Psoas muscle (tissue), 8 donors: ENCODE results near the gene MYOT. TPM values are rescaled to one million over a fixed set of nuclear protein-coding genes. Genes with fewer than 3 reads are reported as not detected.
A peak's percentile ranks its signal among the peaks of the same experiment; 100 is the strongest.

ENCODE experiments used
- ATAC-seq, 4 donors: fragments of 200-7000 bp; cut with Tn5 transposase; one replicate each; pipeline ENCODE4 v1.9.1; 2020; ENCODE audit warnings: moderate library complexity in 3 of 4, mild to moderate bottlenecking in 2 of 4
- DNase-seq, 2 donors: peaks; one replicate each; pipeline ENCODE4 v3.0.0-alpha.2; 2020
- H3K27ac ChIP-seq: fragments of 200-600 bp; one replicate; pipeline ENCODE4 v1.8.0; 2022
- H3K27me3 ChIP-seq, 3 donors: fragments of 200-600 bp in 1 of 3; one replicate each; pipeline versions ENCODE4 v1.6.1 to v1.8.0; 2013 to 2022; ENCODE audit warnings: low read length in 2 of 3, mild to moderate bottlenecking in 2 of 3, moderate library complexity in 1 of 3; ENCODE audit not compliant: insufficient read depth in 3 of 3
- H3K36me3 ChIP-seq, 2 donors: fragments of 200-600 bp in 1 of 2; one replicate each; pipeline versions ENCODE4 v1.6.1 to v1.8.0; 2013 to 2022; ENCODE audit warnings: low read depth in 1 of 2, mild to moderate bottlenecking in 1 of 2, moderate library complexity in 1 of 2; ENCODE audit not compliant: insufficient read depth in 1 of 2
- H3K4me1 ChIP-seq: fragments of 200-600 bp; one replicate; pipeline ENCODE4 v1.8.0; 2022
- H3K4me3 ChIP-seq: fragments of 200-600 bp; one replicate; pipeline ENCODE4 v1.8.0; 2022; ENCODE audit warnings: mild to moderate bottlenecking
- H3K9me3 ChIP-seq: fragments of 200-600 bp; one replicate; pipeline ENCODE4 v1.8.0; 2022
- whole genome bisulfite sequencing, 3 donors: extraction: QIAGEN DNeasy Blood & Tissue Kit; methylation state at CpG; one replicate each; pipeline versions ENCODE4 v1.1.6 to v1.1.7; 2013; 5-methylcytosine and 5-hydroxymethylcytosine counted together
- intact Hi-C, 2 donors: fragments of 100-400 bp; cut with DNase I; formaldehyde crosslinking; loops; one replicate each; pipeline versions ENCODE4 v1.11.0 to v1.14.2; 2022
- polyA plus RNA-seq, 3 donors: library from polyadenylated mRNA; stranded (reverse); fragments of 200-250 nt; gene quantifications; one replicate each; pipeline ENCODE4 v1.2.3, GENCODE V29; 2013
- total RNA-seq, 4 donors: library from RNA; stranded (reverse); fragmentation: NEBNext Ultra II Directional in 2 of 4; extraction: Animal tissue kit (Norgen Biotek cat#: 25700) in 2 of 4; gene quantifications; one replicate each; pipeline versions ENCODE4 v1.2.1 to v1.2.4, GENCODE V29; 2021 to 2023
- TF ChIP-seq, protein P1 (sequence below): fragments of 200-600 bp; IDR thresholded peaks from one replicate; pipeline ENCODE4 v1.8.0; 2022; ENCODE audit warnings: antibody characterized with exemption
- donor health status: healthy with polysubstance abuse.
- donor health status: DM: no; HTN: no; CAD: no; lungs with moderate emphysema.
- donor health status: Bipolar disorder and iron deficiency.
- donor health status: healthy.
- donor health status: DM: yes; HTN: yes; CAD: no.
- donor health status: DM: no; HTN: no; CAD: no.
- donor health status: DM: no; HTN: no; CAD: no.
- donor health status: DM: yes; HTN: yes; CAD: no.

The MYOT gene
- total and polyA plus RNA-seq, 7 donors, result 94.2 to 1,288 (median 775) TPM

- WGBS, 3 donors, result 84 to 87% (median 85%) methylated on average over 1 of the region's 1 CpG
- TF ChIP-seq, protein P1, sequence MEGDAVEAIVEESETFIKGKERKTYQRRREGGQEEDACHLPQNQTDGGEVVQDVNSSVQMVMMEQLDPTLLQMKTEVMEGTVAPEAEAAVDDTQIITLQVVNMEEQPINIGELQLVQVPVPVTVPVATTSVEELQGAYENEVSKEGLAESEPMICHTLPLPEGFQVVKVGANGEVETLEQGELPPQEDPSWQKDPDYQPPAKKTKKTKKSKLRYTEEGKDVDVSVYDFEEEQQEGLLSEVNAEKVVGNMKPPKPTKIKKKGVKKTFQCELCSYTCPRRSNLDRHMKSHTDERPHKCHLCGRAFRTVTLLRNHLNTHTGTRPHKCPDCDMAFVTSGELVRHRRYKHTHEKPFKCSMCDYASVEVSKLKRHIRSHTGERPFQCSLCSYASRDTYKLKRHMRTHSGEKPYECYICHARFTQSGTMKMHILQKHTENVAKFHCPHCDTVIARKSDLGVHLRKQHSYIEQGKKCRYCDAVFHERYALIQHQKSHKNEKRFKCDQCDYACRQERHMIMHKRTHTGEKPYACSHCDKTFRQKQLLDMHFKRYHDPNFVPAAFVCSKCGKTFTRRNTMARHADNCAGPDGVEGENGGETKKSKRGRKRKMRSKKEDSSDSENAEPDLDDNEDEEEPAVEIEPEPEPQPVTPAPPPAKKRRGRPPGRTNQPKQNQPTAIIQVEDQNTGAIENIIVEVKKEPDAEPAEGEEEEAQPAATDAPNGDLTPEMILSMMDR, result no peak
- H3K9me3 ChIP-seq, result peaks cover 6% of the 10 kb centered on the region
- H3K27ac ChIP-seq, result peak overlapping the region; percentile 39
- intact Hi-C loops, result loop anchor here in 1 of 2 donors (5.0 to 10.0 kb wide), 2 partner anchors 73 to 200 kb away; partner anchors contain the start of gene HNRNPA0
- H3K4me3 ChIP-seq, result no peak overlapping the region
- no peak for DNase-seq
- ATAC-seq, result no peak
- peaks cover 15% of the 10 kb centered on the region for H3K4me1 ChIP-seq
- H3K27me3 ChIP-seq, result no peaks in the 10 kb centered on the region
- no peaks in the 10 kb centered on the region for H3K36me3 ChIP-seq
Observed at GRCh38 chr5:137825165-137825564, 42.5 kb upstream of the MYOT start.

- DNase-seq (no peak), ATAC-seq (no peak)
- Histone ChIP-seq H3K4me1 (peaks cover 15% of the 10 kb centered on the region), H3K27ac (peak overlapping the region; percentile 39), H3K27me3 (no peaks in the 10 kb centered on the region), H3K36me3 (no peaks in the 10 kb centered on the region), H3K9me3 (peaks cover 6% of the 10 kb centered on the region), H3K4me3 (no peak overlapping the region)
- TF ChIP-seq, protein P1, result no peak
- intact Hi-C loops, result loop anchor here in 1 of 2 donors (5.0 to 10.0 kb wide), 2 partner anchors 74 to 201 kb away; partner anchors contain the start of gene HNRNPA0
Observed at GRCh38 chr5:137826067-137826466, 41.6 kb upstream of the MYOT start.

DNA sequence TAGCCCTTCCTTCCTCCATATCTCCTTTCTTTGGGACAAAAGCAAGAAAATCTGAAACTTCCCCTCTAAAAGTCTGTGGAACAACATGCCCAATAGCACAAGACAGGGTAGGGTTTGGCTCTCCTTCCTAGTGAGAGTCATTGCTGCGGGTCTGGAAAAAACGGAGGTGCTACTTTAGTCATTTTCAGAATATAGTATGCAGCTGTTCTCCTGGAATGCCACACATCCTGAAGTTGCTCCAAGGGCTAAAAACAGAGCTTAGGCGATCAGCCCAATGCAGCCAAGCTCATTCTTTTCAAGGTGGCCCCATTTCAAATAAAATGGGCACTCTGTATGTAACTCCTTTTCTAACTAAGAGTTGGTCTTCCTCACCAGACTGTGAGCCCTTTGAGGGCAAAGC is 39.5 kb upstream of the MYOT start:
- peak in 1 of 2 donors; percentile 60 for DNase-seq
- TF ChIP-seq, protein P1, result no peak
- peak overlapping the region; percentile 94 for H3K27ac ChIP-seq
- intact Hi-C loops, result loop anchor here (2.0 to 10.0 kb wide), 3 partner anchors 43 to 203 kb away; partner anchors contain the start of gene HNRNPA0 (in 1 of the 2)
- H3K27me3 ChIP-seq, result no peaks in the 10 kb centered on the region
- peak overlapping the region; percentile 37 for H3K4me3 ChIP-seq
- peak; percentile 93 to 95 (median 95) for ATAC-seq
- WGBS, 3 donors, result 22 to 39% (median 32%) methylated on average over 3 of the region's 3 CpGs
- H3K4me1 ChIP-seq, result peaks cover 32% of the 10 kb centered on the region
- H3K9me3 ChIP-seq, result peaks cover 6% of the 10 kb centered on the region
- H3K36me3 ChIP-seq, result no peaks in the 10 kb centered on the region

DNA sequence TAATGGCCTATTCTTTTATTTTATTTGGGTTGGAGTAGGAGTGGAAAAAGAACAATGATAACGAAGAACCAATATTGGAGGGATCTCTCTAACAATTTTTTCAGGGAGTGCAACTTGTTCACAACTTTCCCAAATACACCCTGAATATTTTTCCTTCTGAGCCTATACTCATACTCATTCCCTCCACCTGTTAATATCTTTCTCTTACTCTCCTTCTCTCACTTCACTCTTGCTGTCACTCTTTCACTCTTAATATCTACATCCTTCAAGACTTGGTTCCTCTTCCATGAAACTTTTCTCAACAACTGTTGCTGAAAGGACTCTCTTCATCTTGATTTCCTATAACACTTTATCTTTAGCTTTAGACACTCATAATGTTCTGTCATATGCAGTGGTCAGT is 39.0 kb upstream of the MYOT start:
- ATAC-seq (peak in 3 of 4 donors; percentile 17 to 22 (median 17)), DNase-seq (no peak)
- WGBS, 3 donors, result 33 to 63% (median 36%) methylated on average over 1 of the region's 1 CpG
- Histone ChIP-seq H3K9me3 (peaks cover 6% of the 10 kb centered on the region), H3K27me3 (no peaks in the 10 kb centered on the region), H3K4me3 (no peak overlapping the region), H3K27ac (peak overlapping the region; percentile 94), H3K4me1 (peaks cover 34% of the 10 kb centered on the region), H3K36me3 (no peaks in the 10 kb centered on the region)
- intact Hi-C loops, result loop anchor here (2.0 to 10.0 kb wide), 3 partner anchors 42 to 204 kb away; partner anchors contain the start of gene HNRNPA0 (in 1 of the 2)
- TF ChIP-seq, protein P1, result no peak

GRCh38 chr5:137831105-137831504 is 36.6 kb upstream of the MYOT start:
- H3K36me3 ChIP-seq, result no peaks in the 10 kb centered on the region
- DNase-seq (no peak), ATAC-seq (no peak)
- peaks cover 2% of the 10 kb centered on the region for H3K9me3 ChIP-seq
- H3K27me3 ChIP-seq, result no peaks in the 10 kb centered on the region
- intact Hi-C loops, result no loop called here
- TF ChIP-seq, protein P1, result no peak
- peak overlapping the region; percentile 94 for H3K27ac ChIP-seq
- H3K4me1 ChIP-seq, result peaks cover 51% of the 10 kb centered on the region
- whole genome bisulfite sequencing, 3 donors, result 53 to 57% (median 53%) methylated on average over 2 of the region's 2 CpGs
- no peak overlapping the region for H3K4me3 ChIP-seq
